Thyroid gland (tissue), 4 donors: ENCODE data around the gene L3MBTL4.

Source experiments
- POLR2A ChIP-seq, 2 donors: fragments of 450-650 bp; IDR thresholded peaks; one replicate each; pipeline ENCODE4 v1.6.1; 2017; ENCODE audit warnings: antibody characterized with exemption in 2 of 2, mild to moderate bottlenecking in 2 of 2, moderate library complexity in 1 of 2
- TF ChIP-seq, protein P1 (sequence below), 6 experiments: fragments of 200-600 bp in 3 of 6; fragments of 450-650 bp in 3 of 6; sonication (generic) in 3 of 6; IDR thresholded peaks; one replicate each; pipeline ENCODE4 v1.5.1; 2016 to 2019; ENCODE audit warnings: antibody characterized with exemption in 6 of 6, mild to moderate bottlenecking in 2 of 6, inconsistent platforms in 1 of 6, moderate library complexity in 1 of 6

DNA sequence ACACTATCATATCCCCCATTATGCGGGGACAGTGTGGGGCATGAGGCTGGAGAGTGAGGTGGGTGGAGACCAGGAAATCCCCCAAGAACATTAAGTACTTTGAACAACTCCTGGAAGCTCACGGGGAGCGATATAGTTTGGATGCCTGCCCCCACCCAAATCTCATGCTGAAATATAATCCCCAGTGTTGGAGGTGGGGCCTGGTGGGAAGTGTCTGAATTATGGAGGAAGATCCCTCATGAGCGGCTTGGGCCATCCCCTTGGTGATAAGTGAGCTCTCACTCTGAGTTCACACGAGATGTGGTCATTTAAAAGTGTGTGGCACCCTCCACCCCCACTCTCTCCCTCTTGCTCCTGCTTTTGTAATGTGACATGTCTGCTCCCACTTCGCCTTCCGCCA is 422.3 kb downstream of the L3MBTL4 start:
- TF ChIP-seq, protein P1, sequence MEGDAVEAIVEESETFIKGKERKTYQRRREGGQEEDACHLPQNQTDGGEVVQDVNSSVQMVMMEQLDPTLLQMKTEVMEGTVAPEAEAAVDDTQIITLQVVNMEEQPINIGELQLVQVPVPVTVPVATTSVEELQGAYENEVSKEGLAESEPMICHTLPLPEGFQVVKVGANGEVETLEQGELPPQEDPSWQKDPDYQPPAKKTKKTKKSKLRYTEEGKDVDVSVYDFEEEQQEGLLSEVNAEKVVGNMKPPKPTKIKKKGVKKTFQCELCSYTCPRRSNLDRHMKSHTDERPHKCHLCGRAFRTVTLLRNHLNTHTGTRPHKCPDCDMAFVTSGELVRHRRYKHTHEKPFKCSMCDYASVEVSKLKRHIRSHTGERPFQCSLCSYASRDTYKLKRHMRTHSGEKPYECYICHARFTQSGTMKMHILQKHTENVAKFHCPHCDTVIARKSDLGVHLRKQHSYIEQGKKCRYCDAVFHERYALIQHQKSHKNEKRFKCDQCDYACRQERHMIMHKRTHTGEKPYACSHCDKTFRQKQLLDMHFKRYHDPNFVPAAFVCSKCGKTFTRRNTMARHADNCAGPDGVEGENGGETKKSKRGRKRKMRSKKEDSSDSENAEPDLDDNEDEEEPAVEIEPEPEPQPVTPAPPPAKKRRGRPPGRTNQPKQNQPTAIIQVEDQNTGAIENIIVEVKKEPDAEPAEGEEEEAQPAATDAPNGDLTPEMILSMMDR (IDR thresholded peaks at IDR 0.05) = no peak
- no peak for TF ChIP-seq POLR2A (IDR thresholded peaks at IDR 0.05)
